ENCODE data around the gene GLMN.
A peak's percentile ranks its signal among the peaks of the same experiment; 100 is the strongest.
"Not testable (repeated sequence)": the region's sequence is repeated elsewhere in the genome, so short reads cannot be mapped to it uniquely, and the experiment has no call there.

Gene GLMN

DNA sequence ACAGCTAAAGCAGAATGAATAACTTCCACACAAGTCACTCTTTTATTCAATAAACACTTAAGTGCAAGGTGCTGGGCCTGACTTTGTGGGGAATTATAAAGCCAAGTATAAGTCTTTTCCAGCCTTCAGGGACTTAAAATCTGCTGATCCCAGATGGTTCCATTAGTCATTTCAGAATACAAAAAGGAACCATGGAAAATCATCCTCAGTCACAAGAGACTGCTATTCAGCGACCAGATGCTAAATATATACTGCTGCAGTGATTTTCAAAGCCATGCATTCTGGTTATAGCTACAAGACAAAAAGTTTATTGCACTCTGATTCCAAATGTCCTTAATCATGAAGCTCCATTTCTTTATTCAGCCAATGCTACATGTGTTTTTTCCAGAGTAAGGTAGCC is 25.7 kb downstream of the GLMN start:
- no peak for DNase-seq (ENCODE audit: low read depth)
- H3K4me3 ChIP-seq (ENCODE audit: low read length), result no peak overlapping the region
- TF ChIP-seq, protein P1, sequence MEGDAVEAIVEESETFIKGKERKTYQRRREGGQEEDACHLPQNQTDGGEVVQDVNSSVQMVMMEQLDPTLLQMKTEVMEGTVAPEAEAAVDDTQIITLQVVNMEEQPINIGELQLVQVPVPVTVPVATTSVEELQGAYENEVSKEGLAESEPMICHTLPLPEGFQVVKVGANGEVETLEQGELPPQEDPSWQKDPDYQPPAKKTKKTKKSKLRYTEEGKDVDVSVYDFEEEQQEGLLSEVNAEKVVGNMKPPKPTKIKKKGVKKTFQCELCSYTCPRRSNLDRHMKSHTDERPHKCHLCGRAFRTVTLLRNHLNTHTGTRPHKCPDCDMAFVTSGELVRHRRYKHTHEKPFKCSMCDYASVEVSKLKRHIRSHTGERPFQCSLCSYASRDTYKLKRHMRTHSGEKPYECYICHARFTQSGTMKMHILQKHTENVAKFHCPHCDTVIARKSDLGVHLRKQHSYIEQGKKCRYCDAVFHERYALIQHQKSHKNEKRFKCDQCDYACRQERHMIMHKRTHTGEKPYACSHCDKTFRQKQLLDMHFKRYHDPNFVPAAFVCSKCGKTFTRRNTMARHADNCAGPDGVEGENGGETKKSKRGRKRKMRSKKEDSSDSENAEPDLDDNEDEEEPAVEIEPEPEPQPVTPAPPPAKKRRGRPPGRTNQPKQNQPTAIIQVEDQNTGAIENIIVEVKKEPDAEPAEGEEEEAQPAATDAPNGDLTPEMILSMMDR (conservative IDR thresholded peaks at IDR 0.05; ENCODE audit: low read depth, low read length), result no peak

DNA sequence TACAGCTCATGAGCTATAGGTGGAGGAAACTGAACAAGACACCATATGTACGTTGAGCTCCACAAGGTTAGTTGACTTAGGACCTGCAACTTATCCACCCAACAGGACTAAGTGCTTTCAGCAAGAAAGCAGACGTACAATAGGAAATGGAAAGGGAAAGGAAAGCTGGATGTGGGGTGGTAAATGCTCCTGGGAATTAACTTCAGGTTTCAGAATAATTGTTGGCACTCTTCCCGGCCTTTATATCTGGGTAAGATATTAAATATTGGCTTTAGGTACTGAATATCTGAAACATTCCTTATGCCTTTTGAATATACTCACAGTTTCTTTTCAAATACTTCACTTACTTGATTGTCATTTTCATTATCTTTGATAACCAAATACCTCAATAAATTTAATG is 36.3 kb downstream of the GLMN start:
- H3K4me3 ChIP-seq (ENCODE audit: low read length), result no peak overlapping the region
- DNase-seq (ENCODE audit: low read depth), result peak; percentile 17
- TF ChIP-seq, protein P1 (conservative IDR thresholded peaks at IDR 0.05; ENCODE audit: low read depth, low read length), result no peak

DNA sequence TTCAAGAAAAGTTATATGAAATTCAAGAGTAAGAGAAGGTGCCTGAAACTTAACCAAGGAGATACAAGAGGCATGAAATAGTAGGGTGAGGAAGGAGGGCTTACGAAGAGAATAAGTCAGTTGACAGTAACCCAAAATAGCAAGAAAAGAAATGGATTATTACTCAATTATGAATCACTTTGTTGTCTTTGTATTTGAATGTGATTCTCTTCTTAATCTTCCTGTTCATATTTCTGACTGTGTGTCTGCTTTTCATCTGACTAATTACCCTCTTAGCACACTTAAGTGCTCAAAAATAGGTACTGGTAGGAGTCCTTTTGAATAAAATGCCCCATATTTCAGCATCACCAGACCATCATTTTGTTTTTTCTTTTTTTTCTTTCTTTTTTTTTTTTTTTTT is 39.4 kb downstream of the GLMN start:
- DNase-seq (ENCODE audit: low read depth), result no peak
- TF ChIP-seq, protein P1 (conservative IDR thresholded peaks at IDR 0.05; ENCODE audit: low read depth, low read length), result no peak
- H3K4me3 ChIP-seq (ENCODE audit: low read length), result no peak overlapping the region

DNA sequence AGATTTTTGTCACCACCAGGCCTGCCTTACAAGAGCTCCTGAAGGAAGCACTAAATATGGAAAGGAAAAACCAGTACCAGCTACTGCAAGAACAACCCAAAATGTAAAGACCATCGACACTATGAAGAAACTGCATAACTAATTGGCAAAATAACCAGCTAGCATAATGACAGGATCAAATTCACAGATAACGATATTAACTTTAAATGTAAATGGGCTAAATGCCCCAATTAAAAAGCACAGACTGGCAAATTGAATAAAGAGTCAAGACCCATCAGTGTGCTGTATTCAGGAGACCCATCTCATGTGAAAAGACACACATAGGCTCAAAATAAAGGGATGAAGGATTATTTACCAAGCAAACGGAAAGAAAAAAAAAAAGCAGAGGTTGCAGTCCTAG is 44.1 kb downstream of the GLMN start:
- H3K4me3 ChIP-seq (ENCODE audit: low read length); DNase-seq (ENCODE audit: low read depth): not testable (repeated sequence)

DNA sequence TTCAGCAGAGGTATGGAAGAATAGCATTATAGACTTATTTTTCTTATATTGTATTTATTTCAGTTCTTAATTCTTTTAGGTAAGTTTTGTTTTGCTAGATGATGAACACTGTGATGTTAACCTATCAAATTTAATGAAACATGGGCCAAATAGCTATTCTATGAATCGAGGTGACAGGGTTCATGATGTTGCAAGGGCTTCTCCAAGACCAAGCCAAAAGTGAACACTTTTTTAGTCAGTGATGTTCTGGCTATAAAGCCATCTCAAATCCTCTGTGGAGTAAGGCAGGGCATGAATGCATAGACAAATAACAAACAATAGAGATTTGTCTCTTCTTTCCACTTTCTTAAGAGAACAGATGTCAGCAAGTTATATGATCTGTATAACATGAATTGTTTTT is 54.4 kb downstream of the GLMN start:
- H3K4me3 ChIP-seq (ENCODE audit: low read length), result no peak overlapping the region
- no peak for DNase-seq (ENCODE audit: low read depth)
- TF ChIP-seq, protein P1 (conservative IDR thresholded peaks at IDR 0.05; ENCODE audit: low read depth, low read length), result no peak

DNA sequence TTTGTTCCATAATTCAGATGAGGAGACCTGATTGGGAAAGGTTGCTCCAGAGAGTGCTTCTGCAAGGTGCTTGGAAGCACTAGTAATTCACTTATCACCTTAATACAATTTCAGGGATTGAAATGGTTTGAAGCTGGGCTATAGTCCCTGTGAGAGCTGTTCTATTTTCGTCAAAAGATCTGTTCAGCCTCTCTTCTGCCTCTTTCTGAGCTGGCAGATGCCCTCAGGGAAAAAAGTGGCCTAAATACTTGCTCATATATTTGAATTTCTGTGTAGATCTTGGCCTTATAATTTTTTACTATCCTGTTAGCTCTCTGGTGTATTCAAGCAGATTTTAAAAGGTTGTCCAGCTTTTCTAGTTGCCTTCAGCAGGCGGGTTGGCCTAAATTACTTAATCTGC is 58.8 kb downstream of the GLMN start:
- TF ChIP-seq, protein P1 (conservative IDR thresholded peaks at IDR 0.05; ENCODE audit: low read depth, low read length), result no peak
- DNase-seq (ENCODE audit: low read depth), result no peak
- no peak overlapping the region for H3K4me3 ChIP-seq (ENCODE audit: low read length)

DNA sequence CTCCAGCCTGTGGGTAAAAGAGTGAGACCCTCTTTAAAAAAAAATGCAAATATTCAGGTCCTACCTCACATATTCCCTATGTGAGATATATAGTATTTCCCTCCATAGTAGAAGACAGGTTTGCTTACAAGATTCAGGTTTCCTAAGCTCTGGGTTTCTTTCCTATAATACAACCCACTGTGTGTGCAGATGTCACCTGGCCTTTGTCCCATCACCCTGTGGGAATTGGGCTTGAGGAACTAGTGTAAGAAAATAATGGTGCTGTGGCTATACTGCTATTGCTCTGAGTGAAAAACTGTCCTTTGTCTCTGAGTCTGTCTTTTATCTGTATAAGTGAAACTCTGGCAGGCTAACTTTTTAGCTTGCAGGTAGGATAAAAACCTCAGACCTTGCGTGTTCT is 68.1 kb downstream of the GLMN start:
- TF ChIP-seq, protein P1 (conservative IDR thresholded peaks at IDR 0.05; ENCODE audit: low read depth, low read length), result no peak
- no peak overlapping the region for H3K4me3 ChIP-seq (ENCODE audit: low read length)
- DNase-seq (ENCODE audit: low read depth), result no peak

DNA sequence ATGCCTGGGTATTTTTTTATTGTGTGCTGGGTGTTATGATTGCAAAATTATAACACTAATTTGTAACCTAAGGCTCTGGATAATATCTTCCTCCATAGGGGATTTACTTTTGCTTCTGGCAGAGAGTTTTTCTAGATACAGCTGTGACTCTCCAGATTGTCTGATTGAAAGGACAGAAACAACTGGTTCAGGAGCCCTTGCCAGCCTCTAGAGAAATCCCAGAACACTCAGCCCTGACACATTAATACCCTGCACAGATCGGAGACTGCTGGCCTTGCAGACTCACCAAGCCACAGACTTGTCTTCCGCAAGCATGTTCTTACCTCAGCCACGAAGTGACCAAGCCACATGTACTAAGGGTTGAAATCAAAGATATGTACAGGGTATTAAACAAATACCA is 70.4 kb downstream of the GLMN start:
- no peak overlapping the region for H3K4me3 ChIP-seq (ENCODE audit: low read length)

More for the DNA sequence above, 70.4 kb downstream of the GLMN start:
- TF ChIP-seq, protein P1 (conservative IDR thresholded peaks at IDR 0.05; ENCODE audit: low read depth, low read length), result no peak
- DNase-seq (ENCODE audit: low read depth), result no peak
